Mesenteric fat pad (tissue), 1 donor: ENCODE data around the gene GAPT. TPM values are rescaled to one million over a fixed set of nuclear protein-coding genes. Genes with fewer than 3 reads are reported as not detected.
"Not testable (repeated sequence)": the region's sequence is repeated elsewhere in the genome, so short reads cannot be mapped to it uniquely, and the experiment has no call there.

ENCODE experiments used
- DNase-seq: peaks from one replicate; pipeline ENCODE4 v3.0.0-alpha.2; 2020; ENCODE audit warnings: low spot score
- microRNA-seq: library from miRNA; unstranded; fragments of <30 nt; microRNA quantifications from one replicate; pipeline ENCODE4 v1.2.0, GENCODE V29; 2020; ENCODE audit warnings: borderline number of aligned reads
- total RNA-seq: library from RNA; stranded (reverse); fragmentation: NEBNext Ultra II Directional; extraction: Animal tissue kit (Norgen Biotek cat#: 25700); gene quantifications from one replicate; pipeline ENCODE4 v1.2.1, GENCODE V29; 2021
- donor health status: DM: yes; HTN: yes; CAD: no.

Gene GAPT
- total RNA-seq, 1 donor from 2014 or later, result 2.0 TPM

GRCh38 chr5:58503390-58504046 is 12.3 kb downstream of the GAPT start:
- DNase-seq, result no peak

- no peak for DNase-seq
These were observed 13.5 kb downstream of the GAPT start for GRCh38 chr5:58504766-58505165.

- DNase-seq, result no peak
These were observed 14.3 kb downstream of the GAPT start for GRCh38 chr5:58505502-58505901.

GRCh38 chr5:58505971-58506640 is 14.9 kb downstream of the GAPT start:
- DNase-seq, result no peak

- DNase-seq, result no peak
These were observed 16.5 kb downstream of the GAPT start for GRCh38 chr5:58507715-58508114.

- no peak for DNase-seq
These were observed 26.0 kb downstream of the GAPT start for GRCh38 chr5:58517198-58517597.

- no peak for DNase-seq
These were observed 32.7 kb downstream of the GAPT start for GRCh38 chr5:58523956-58524355.

- no peak for DNase-seq
These were observed 33.3 kb downstream of the GAPT start for GRCh38 chr5:58524571-58524970.

GRCh38 chr5:58530942-58531490 is 39.8 kb downstream of the GAPT start:
- DNase-seq, result no peak

GRCh38 chr5:58541935-58542334 is 50.7 kb downstream of the GAPT start:
- not testable (repeated sequence) for DNase-seq

GRCh38 chr5:58542709-58543108 is 51.5 kb downstream of the GAPT start:
- no peak for DNase-seq

GRCh38 chr5:58543723-58544122 is 52.5 kb downstream of the GAPT start:
- no peak for DNase-seq

GRCh38 chr5:58544195-58544594 is 53.0 kb downstream of the GAPT start:
- DNase-seq, result no peak

GRCh38 chr5:58544926-58545325 is 53.7 kb downstream of the GAPT start:
- no peak for DNase-seq

- no peak for DNase-seq
These were observed 54.7 kb downstream of the GAPT start for GRCh38 chr5:58545912-58546311.

Small RNA genes within 50 kb of the gene (microRNA-seq; reads per million reads assigned to microRNA genes)
- not detected for gene MIR548AE2

Other genes with a start within 250 kb of the GAPT start
- gene PLK2, start 31.3 kb upstream of the GAPT start, total RNA-seq, result 23.7 TPM
- gene RAB3C, start 91.6 kb downstream of the GAPT start, total RNA-seq, result 8.4 TPM